Ishikawa (cell line): ENCODE measurements around the gene SLC34A1.
A peak's percentile ranks its signal among the peaks of the same experiment; 100 is the strongest.

Experiments
- CEBPB ChIP-seq: IDR thresholded peaks from 2 replicates; pipeline ENCODE4 v1.6.1; 2012
- CREB1 ChIP-seq: IDR thresholded peaks from 2 replicates; pipeline ENCODE4 v1.6.1; 2012; ENCODE audit warnings: low read depth
- EGR1 ChIP-seq: IDR thresholded peaks from 2 replicates; pipeline ENCODE4 v1.6.1; 2012
- EP300 ChIP-seq: IDR thresholded peaks from 2 replicates; pipeline ENCODE4 v1.6.1; 2012; ENCODE audit warnings: borderline replicate concordance
- FOXM1 ChIP-seq: IDR thresholded peaks from 2 replicates; pipeline ENCODE4 v1.6.1; 2012; ENCODE audit warnings: low read depth, borderline replicate concordance
- MAX ChIP-seq: IDR thresholded peaks from 2 replicates; pipeline ENCODE4 v1.6.1; 2012
- NFIC ChIP-seq: IDR thresholded peaks from 2 replicates; pipeline ENCODE4 v1.6.1; 2012
- RAD21 ChIP-seq: IDR thresholded peaks from 2 replicates; pipeline ENCODE4 v1.6.1; 2012; ENCODE audit warnings: low read depth
- REST ChIP-seq: IDR thresholded peaks from 2 replicates; pipeline ENCODE4 v1.6.1; 2012; ENCODE audit warnings: low read depth, mild to moderate bottlenecking
- TAF1 ChIP-seq: IDR thresholded peaks from 2 replicates; pipeline ENCODE4 v1.6.1; 2012; ENCODE audit warnings: low read depth, mild to moderate bottlenecking
- TCF12 ChIP-seq: IDR thresholded peaks from 2 replicates; pipeline ENCODE4 v1.6.1; 2012; ENCODE audit warnings: low read depth
- TEAD4 ChIP-seq: IDR thresholded peaks from 2 replicates; pipeline ENCODE4 v1.6.1; 2012
- USF1 ChIP-seq: IDR thresholded peaks from 2 replicates; pipeline ENCODE4 v1.6.1; 2012
- YY1 ChIP-seq: IDR thresholded peaks from 2 replicates; pipeline ENCODE4 v1.6.1; 2012; ENCODE audit warnings: low read depth
- ZBTB7A ChIP-seq: IDR thresholded peaks from 2 replicates; pipeline ENCODE4 v1.6.1; 2012; ENCODE audit warnings: low read depth

SLC34A1 gene

GRCh38 chr5:177353093-177353492, 31.1 kb upstream of the SLC34A1 start:
- no peak for TF ChIP-seq FOXM1
- TF ChIP-seq CEBPB, result no peak
- no peak for TF ChIP-seq TAF1
- no peak for TF ChIP-seq TEAD4
- TF ChIP-seq MAX, result no peak
- TF ChIP-seq CREB1, result no peak
- no peak for TF ChIP-seq USF1
- no peak for TF ChIP-seq EP300
- no peak for TF ChIP-seq RAD21
- TF ChIP-seq EGR1, result no peak
- TF ChIP-seq NFIC, result no peak
- TF ChIP-seq ZBTB7A, result no peak
- TF ChIP-seq TCF12, result no peak
- TF ChIP-seq YY1, result no peak
- no peak for TF ChIP-seq REST

- TF ChIP-seq CEBPB, result no peak
- no peak for TF ChIP-seq TEAD4
- no peak for TF ChIP-seq NFIC
- TF ChIP-seq MAX, result no peak
- no peak for TF ChIP-seq FOXM1
- no peak for TF ChIP-seq EP300
- TF ChIP-seq CREB1, result no peak
- no peak for TF ChIP-seq RAD21
Measured at GRCh38 chr5:177354256-177354655, 30.0 kb upstream of the SLC34A1 start.

- TF ChIP-seq NFIC, result no peak
- no peak for TF ChIP-seq MAX
- TF ChIP-seq EP300, result no peak
Measured at GRCh38 chr5:177354711-177355110, 29.5 kb upstream of the SLC34A1 start.

- TF ChIP-seq CREB1 (no peak), TEAD4 (no peak), USF1 (no peak), MAX (no peak), YY1 (no peak), FOXM1 (no peak), RAD21 (no peak)
Measured at GRCh38 chr5:177355162-177355867, 28.9 kb upstream of the SLC34A1 start.

- TF ChIP-seq MAX (peak; percentile 28; the same call in 1 of the 2 replicates), USF1 (peak; percentile 79), YY1 (no peak)
Measured at GRCh38 chr5:177355868-177356168, 28.4 kb upstream of the SLC34A1 start.

GRCh38 chr5:177356746-177357145, 27.5 kb upstream of the SLC34A1 start:
- TF ChIP-seq EGR1, result no peak
- no peak for TF ChIP-seq ZBTB7A
- no peak for TF ChIP-seq USF1
- TF ChIP-seq RAD21, result no peak
- TF ChIP-seq NFIC, result no peak
- TF ChIP-seq TAF1, result no peak
- no peak for TF ChIP-seq CREB1
- TF ChIP-seq YY1, result no peak
- no peak for TF ChIP-seq REST
- TF ChIP-seq CEBPB, result no peak
